NCI-H526 treated with DMSO at 0.1 percent for 48 hours (cell line): ENCODE measurements around the gene NEDD4L.

Experiments used
- DNase-seq: peaks from one replicate; lab custom pipeline; 2025; lab: John Stamatoyannopoulos, UW

The NEDD4L gene

DNA sequence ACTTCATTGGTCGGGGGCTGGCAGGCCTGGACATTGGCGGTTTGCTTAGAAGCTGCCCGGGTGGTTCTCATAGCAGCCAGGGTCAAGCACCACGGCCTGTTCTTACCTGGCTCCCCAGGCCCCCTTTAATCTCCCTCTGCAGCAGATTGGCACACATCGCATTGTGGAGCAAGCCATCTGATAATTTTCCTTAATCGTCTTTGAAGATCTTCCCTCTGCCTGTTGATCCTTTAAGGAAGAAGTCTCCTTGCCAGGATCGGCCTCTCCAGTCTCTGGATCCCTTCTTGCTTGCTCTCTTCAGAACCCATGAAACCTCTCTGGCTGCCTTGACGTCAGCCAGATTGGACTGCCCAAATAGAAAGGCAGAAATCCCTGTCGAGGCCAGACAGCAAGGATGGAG is 75.8 kb downstream of the NEDD4L start:
- no peak for DNase-seq

DNA sequence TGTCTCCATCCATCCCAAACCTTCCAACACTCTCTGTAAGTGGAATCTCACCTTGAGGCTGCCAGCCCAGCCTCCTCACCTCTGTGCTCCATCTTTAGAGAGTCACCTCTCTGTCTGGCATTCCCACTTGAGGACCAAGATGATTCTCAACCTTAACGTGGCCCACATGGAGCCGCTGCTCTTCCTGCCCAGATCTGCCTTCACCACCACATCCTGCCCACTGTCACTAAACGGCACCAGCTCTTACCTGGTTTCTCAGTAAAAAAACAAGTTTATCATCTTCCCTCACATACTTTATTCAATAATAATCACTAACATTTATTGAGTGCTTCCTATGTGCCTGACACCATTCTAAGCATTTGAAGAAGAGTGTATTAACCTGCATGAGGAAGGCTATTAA is 80.4 kb downstream of the NEDD4L start:
- no peak for DNase-seq

DNA sequence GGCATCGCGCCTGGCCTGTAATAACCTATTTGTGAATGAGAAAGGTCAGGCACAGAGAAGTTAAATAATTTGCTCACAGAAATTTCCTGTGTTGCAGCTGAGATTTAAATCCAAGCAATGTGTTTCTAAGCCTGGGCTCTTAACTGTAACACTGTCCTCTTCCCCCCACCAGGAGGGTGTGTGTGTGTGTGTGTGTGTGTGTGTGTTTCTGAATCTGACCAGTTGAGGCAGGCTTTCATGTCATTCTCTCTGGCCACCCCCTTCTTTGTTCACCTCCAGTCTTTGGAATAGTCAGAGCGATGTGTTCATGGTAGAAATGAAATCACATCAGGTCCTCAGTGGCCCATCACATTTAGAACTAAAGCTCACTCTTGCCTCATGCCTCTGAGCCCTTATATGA is 81.2 kb downstream of the NEDD4L start:
- DNase-seq = no peak

GRCh38 chr18:58125756-58126155 is 81.7 kb downstream of the NEDD4L start:
- DNase-seq = no peak

DNA sequence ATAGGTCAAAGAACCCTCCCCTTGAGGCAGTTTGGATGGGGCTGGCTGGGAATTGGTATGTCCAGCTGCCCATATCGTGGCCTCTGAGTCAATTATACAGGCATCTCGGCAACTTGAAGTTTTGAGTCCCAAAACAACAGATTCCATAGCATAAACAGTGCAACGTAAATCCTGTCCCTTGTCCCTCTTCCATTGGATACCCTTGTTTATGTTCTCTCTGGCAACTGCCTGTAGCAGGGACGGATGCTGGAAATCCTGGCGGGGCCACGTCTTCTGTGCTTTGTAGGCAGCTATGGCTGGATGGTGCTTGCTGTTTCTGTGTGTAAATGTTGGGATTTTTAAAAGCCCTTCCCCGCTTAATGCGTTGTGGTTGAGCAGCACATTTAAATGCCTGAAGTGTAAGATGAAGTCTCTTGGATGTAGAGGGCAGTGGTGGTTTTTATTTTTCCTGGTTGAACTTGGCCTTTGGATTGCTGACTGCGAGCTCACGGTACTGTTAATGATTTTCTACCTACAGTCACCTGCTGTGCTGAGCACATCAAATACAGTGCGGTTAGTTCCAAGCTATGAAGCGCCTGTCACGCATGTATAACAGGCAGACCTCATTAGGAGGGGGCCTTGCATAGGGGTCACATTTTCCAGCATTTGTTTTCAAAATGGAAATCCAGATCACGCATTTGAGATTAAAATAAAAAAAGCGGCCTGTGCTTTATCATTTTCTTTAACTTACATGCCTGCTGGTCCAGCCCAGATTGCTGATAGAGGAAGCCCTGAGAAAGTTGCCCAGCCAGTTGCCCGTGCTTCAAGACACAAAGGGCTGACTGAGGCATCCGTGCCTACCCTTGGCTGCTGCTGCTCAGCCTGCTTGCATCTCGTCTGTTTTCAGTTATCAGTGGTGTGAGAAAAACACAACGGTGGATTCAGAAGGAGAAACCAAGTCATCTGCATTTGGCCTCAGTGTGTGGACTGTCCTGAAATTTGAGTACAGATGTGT is 84.7 kb downstream of the NEDD4L start:
- DNase-seq = no peak

GRCh38 chr18:58132595-58133261 is 88.7 kb downstream of the NEDD4L start:
- no peak for DNase-seq

GRCh38 chr18:58135183-58135641 is 91.2 kb downstream of the NEDD4L start:
- DNase-seq = no peak

DNA sequence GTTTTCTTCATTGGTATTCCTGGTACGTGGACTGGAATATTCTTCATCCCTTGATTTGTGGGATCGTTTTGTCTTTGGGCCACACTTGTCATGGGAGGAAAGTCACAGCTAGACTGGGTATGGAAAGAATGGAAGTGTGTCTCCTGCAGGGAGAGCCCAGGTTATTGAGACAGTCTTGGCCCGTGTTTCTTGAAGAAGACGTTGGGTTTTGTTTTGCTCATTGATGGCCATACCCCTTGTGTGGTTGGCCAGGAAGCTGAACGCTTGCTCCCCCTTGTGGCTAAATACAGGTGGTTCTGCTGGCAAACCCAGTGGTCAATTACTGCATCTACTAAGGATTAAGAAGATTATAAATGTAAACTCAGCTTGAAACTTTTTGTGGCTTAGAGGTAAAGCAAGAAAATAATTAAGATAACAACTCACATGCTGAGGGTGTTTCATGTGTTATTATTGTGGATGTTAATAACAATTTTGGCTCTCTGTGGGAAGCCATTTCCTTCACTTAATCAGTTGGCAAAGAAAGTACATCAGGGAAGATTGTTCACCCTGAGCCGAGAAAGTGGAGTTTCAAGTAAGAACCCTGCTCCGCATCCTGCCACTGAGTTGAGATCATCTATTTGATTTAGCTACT is 91.8 kb downstream of the NEDD4L start:
- DNase-seq = peak; percentile 38

- no peak for DNase-seq
Measured at GRCh38 chr18:58136879-58137278, 92.9 kb downstream of the NEDD4L start.

DNA sequence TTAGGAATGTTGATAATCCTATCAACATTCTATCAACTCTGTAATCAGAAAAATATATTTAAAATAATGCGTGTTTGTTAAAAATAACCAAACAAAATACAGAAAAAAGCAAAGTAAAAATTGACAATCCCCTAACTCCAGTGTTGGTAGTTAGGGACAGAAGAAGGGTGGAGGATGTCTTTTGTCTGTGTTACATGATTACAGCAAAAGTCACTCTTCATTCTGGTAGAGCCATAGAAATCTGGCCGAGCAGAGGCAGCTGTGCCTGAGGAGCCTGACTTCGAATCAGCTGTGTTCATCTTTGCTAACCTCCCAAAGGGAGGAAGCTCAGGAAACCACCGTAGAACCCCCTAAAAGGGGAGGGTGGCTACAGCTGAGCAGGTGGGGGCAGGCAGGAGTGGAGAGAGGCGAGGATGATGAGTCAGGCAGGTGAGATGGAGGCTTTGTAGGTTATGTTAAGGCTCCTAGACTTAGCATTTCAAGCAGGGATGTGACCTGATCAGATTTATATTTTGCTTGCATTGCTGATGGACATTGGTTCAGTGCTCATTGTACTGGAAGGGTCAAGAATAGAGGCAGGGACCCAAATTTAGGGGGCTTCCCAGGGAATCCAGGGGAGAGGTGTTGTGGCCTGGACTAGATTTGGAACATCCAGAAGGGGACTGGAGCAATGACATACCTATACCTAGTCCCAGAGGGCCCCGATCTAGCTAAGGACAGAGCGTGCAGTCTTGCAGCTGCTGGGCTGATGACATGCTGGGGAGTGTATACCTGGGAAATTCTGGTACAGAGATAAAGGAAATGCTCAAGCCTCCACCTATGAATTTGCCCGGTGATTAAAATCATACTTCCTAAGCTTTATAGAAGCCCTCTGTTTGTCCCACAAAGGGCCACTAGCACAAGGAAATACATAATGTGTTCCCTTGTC is 95.7 kb downstream of the NEDD4L start:
- no peak for DNase-seq

- DNase-seq = no peak
Measured at GRCh38 chr18:58140387-58141325, 96.6 kb downstream of the NEDD4L start.

DNA sequence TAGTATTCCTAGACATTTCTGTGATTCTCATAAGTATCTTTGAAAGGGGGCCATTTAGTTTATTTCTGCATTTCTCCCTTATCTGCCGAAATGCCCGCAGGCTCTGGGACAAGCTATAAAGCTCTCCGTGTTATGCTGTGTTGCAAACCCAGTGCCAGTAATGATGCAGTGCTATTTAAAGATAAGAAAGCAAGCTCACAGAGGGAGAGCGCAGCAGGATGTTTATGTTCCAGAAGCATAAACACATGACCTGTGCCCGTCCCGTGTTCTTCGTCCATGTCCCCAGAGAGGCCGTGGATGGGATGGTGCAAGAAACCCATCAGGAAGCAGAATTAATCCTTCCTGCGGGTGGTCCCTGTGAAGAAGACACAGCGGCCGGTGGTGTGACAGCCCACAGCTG is 99.4 kb downstream of the NEDD4L start:
- no peak for DNase-seq

DNA sequence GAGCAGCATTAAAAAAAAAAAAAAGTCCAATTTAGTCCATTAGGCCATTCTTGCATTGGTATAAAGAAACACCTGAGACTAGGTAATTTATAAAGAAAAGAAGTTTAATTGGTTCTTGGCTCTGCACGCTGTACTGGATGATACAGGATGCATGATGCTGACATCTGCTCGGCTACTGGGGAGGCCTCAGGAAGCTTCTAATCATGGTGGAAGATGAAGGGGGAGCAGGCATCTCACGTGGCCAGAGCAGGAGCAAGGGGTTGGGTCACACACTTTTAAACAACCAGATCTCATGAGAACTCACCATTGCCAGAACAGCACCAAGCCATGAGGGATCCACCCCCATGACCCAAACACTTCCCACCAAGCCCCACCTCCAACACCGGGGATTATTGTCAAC is 100.1 kb downstream of the NEDD4L start:
- DNase-seq = no peak

DNA sequence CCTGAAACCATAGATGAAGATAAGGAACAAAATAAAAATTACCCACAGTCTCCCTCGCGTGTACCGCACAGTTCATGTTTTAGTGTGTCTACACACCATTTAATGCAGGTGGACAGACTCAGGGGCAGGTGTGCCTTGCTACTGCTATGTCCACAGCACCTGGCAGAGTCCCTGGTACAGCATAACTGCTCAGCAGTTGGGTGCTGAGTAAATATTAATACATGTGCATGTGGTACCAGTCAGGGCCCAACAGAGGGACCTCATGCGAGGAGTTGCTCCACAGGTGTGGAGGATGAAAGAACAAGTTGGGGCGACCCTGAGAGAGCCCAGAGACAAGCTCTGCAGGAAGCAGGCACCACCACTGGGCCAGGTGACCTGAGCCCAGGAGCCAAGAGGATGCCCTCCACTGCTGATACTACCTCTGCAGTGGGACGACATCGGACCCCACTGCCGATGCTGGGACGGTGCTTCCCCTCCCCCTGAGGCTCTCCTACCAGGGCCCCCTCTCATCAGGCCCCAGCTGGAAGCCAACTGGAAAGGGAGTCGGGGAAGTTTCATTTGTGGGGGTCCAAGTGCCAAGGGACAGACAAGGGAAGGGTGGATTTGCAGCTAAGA is 100.8 kb downstream of the NEDD4L start:
- DNase-seq = no peak

GRCh38 chr18:58146099-58146498 is 102.1 kb downstream of the NEDD4L start:
- no peak for DNase-seq

- no peak for DNase-seq
Measured at GRCh38 chr18:58148954-58149471, 105.0 kb downstream of the NEDD4L start.

DNA sequence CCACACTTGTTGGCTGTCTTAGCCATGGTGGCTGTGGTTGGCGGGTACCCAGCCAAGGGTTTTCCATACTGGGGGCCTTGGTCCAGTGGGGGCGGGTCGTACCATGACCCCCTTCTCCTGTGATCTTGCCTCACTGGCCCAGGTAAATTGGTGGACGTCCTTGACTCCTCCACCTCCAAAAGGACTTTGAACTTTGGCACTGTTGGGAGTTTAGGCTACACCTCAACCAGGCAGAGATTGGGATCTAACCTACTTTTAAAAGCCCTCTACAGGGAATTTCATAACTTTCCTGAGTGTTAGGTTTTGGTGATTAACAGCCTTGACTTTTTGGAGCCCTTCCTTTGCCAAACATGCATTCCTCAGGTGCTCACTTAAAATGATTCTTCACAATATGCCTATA is 106.7 kb downstream of the NEDD4L start:
- no peak for DNase-seq

DNA sequence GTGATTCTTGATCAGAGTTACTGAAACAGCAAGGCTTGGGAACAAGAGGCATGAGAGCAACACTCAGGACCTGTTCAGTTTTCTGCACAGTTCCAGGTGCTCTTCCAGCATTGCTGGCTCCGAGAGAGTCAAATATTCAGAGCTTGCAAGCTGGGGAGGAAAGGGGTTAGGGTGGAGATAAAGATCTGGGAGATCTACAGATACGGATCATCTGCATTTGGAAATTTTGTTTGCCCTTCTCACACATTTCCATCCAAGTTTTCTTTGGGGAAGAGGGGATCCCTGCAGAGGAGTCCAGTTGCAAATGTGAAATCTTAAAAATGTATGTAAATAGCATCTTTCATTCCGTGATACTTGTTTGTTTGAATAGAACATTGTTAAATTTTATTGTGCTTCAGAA is 108.2 kb downstream of the NEDD4L start:
- DNase-seq = no peak

DNA sequence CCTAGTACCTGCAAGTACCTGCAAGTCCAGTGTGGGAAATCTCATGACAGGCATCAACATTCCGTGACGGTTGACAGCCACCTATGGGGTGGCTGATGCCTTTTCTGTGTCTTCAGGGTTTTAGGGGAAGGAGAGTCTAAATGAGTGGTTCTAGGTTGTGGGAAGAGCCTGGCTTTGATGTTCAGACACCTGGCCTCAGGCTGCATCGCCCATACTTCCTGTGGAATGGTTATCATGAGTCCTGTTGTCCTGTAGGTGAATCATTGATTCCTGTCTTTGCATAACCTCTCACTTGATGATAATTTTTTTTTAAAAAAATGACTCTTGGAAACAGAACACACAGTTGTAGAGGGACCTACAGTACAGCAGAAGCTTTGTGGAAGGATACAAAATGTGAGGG is 108.9 kb downstream of the NEDD4L start:
- no peak for DNase-seq

DNA sequence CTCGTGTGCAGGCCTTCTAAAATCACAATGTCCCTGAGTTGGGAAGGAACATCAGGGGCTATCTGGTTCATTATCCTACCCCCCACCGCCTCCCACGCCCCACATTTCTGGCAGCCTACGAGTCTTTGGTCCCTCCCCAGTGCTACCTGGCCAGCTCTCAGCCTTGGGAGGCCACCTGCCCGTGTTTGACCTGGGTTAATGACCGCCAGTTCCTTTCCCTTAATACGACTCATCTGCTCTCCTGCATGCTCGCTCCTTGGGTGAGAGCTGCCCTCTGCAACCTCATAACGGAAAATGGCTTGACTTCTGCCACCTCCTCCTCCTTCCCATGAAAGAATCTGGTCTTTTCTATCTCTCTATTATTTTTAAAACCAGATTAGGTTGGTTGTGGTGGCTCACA is 112.5 kb downstream of the NEDD4L start:
- DNase-seq = no peak
